ENCODE measurements around the gene GLYR1.

Gene GLYR1

GRCh38 chr16:4850211-4850610 is 3.1 kb upstream of the GLYR1 start:
- Histone ChIP-seq H3K27ac (ENCODE audit: low read depth, low read length) (no peak overlapping the region), H3K9ac (ENCODE audit: low read depth in 1 of 2, low read length in 2 of 2) (no peak overlapping the region), H3K4me3 (ENCODE audit: low read depth in 1 of 2, low read length in 2 of 2) (peak overlapping the region in 1 of 2 donors; percentile 39), H3K36me3 (ENCODE audit: control insufficient read depth in 1 of 2, insufficient read depth in 2 of 2, low read length in 2 of 2) (peaks cover 5 to 13% of the 10 kb centered on the region in 2 donors), H3K4me1 (ENCODE audit: control insufficient read depth in 1 of 2, insufficient read depth in 2 of 2, low read length in 2 of 2) (peaks cover 29 to 34% of the 10 kb centered on the region in 2 donors), H3K9me3 (ENCODE audit: control insufficient read depth in 1 of 2, low read length in 2 of 2) (no peaks in the 10 kb centered on the region), H3K27me3 (ENCODE audit: control insufficient read depth in 1 of 2, insufficient read depth in 2 of 2, low read length in 2 of 2) (no peaks in the 10 kb centered on the region)

- Histone ChIP-seq H3K27me3 (ENCODE audit: control insufficient read depth in 1 of 2, insufficient read depth in 2 of 2, low read length in 2 of 2) (no peaks in the 10 kb centered on the region), H3K27ac (ENCODE audit: low read depth, low read length) (peak overlapping the region; percentile 90), H3K4me1 (ENCODE audit: control insufficient read depth in 1 of 2, insufficient read depth in 2 of 2, low read length in 2 of 2) (peaks cover 30 to 34% of the 10 kb centered on the region in 2 donors), H3K36me3 (ENCODE audit: control insufficient read depth in 1 of 2, insufficient read depth in 2 of 2, low read length in 2 of 2) (peaks cover 6 to 22% of the 10 kb centered on the region in 2 donors), H3K9ac (ENCODE audit: low read depth in 1 of 2, low read length in 2 of 2) (peak overlapping the region; percentile 40 to 67), H3K4me3 (ENCODE audit: low read depth in 1 of 2, low read length in 2 of 2) (peak overlapping the region; percentile 75 to 85), H3K9me3 (ENCODE audit: control insufficient read depth in 1 of 2, low read length in 2 of 2) (no peaks in the 10 kb centered on the region)
Measured at GRCh38 chr16:4847774-4848587, 893 bp upstream of the GLYR1 start.

- Histone ChIP-seq H3K9ac (ENCODE audit: low read depth in 1 of 2, low read length in 2 of 2) (peak overlapping the region; percentile 67 to 81), H3K27ac (ENCODE audit: low read depth, low read length) (peak overlapping the region; percentile 93), H3K27me3 (ENCODE audit: control insufficient read depth in 1 of 2, insufficient read depth in 2 of 2, low read length in 2 of 2) (no peaks in the 10 kb centered on the region), H3K36me3 (ENCODE audit: control insufficient read depth in 1 of 2, insufficient read depth in 2 of 2, low read length in 2 of 2) (peaks cover 6 to 34% of the 10 kb centered on the region in 2 donors), H3K9me3 (ENCODE audit: control insufficient read depth in 1 of 2, low read length in 2 of 2) (no peaks in the 10 kb centered on the region), H3K4me1 (ENCODE audit: control insufficient read depth in 1 of 2, insufficient read depth in 2 of 2, low read length in 2 of 2) (peaks cover 30 to 33% of the 10 kb centered on the region in 2 donors), H3K4me3 (ENCODE audit: low read depth in 1 of 2, low read length in 2 of 2) (peak overlapping the region; percentile 70 to 85)
Measured at GRCh38 chr16:4846503-4846900, 586 bp downstream of the GLYR1 start.

- Histone ChIP-seq H3K4me3 (ENCODE audit: low read depth in 1 of 2, low read length in 2 of 2) (no peak overlapping the region), H3K27me3 (ENCODE audit: control insufficient read depth in 1 of 2, insufficient read depth in 2 of 2, low read length in 2 of 2) (no peaks in the 10 kb centered on the region), H3K9me3 (ENCODE audit: control insufficient read depth in 1 of 2, low read length in 2 of 2) (no peaks in the 10 kb centered on the region), H3K36me3 (ENCODE audit: control insufficient read depth in 1 of 2, insufficient read depth in 2 of 2, low read length in 2 of 2) (peaks cover 26 to 84% of the 10 kb centered on the region in 2 donors), H3K4me1 (ENCODE audit: control insufficient read depth in 1 of 2, insufficient read depth in 2 of 2, low read length in 2 of 2) (peaks cover 6 to 8% of the 10 kb centered on the region in 2 donors), H3K9ac (ENCODE audit: low read depth in 1 of 2, low read length in 2 of 2) (no peak overlapping the region), H3K27ac (ENCODE audit: low read depth, low read length) (no peak overlapping the region)
Measured at GRCh38 chr16:4840984-4841383, 6.1 kb downstream of the GLYR1 start.

- H3K9me3 ChIP-seq (ENCODE audit: control insufficient read depth in 1 of 2, low read length in 2 of 2): no peaks in the 10 kb centered on the region
- no peaks in the 10 kb centered on the region for H3K4me1 ChIP-seq (ENCODE audit: control insufficient read depth in 1 of 2, insufficient read depth in 2 of 2, low read length in 2 of 2)
- no peaks in the 10 kb centered on the region for H3K27me3 ChIP-seq (ENCODE audit: control insufficient read depth in 1 of 2, insufficient read depth in 2 of 2, low read length in 2 of 2)
- peaks cover 26 to 81% of the 10 kb centered on the region in 2 donors for H3K36me3 ChIP-seq (ENCODE audit: control insufficient read depth in 1 of 2, insufficient read depth in 2 of 2, low read length in 2 of 2)
- H3K4me3 ChIP-seq (ENCODE audit: low read depth in 1 of 2, low read length in 2 of 2): no peak overlapping the region
- H3K27ac ChIP-seq (ENCODE audit: low read depth, low read length): no peak overlapping the region
- no peak overlapping the region for H3K9ac ChIP-seq (ENCODE audit: low read depth in 1 of 2, low read length in 2 of 2)
Measured at GRCh38 chr16:4839942-4840341, 7.1 kb downstream of the GLYR1 start.

- Histone ChIP-seq H3K27ac (ENCODE audit: low read depth, low read length) (no peak overlapping the region), H3K4me1 (ENCODE audit: control insufficient read depth in 1 of 2, insufficient read depth in 2 of 2, low read length in 2 of 2) (peaks cover 12 to 15% of the 10 kb centered on the region in 2 donors), H3K9ac (ENCODE audit: low read depth in 1 of 2, low read length in 2 of 2) (no peak overlapping the region), H3K4me3 (ENCODE audit: low read depth in 1 of 2, low read length in 2 of 2) (no peak overlapping the region), H3K36me3 (ENCODE audit: control insufficient read depth in 1 of 2, insufficient read depth in 2 of 2, low read length in 2 of 2) (peaks cover 21 to 70% of the 10 kb centered on the region in 2 donors), H3K27me3 (ENCODE audit: control insufficient read depth in 1 of 2, insufficient read depth in 2 of 2, low read length in 2 of 2) (no peaks in the 10 kb centered on the region), H3K9me3 (ENCODE audit: control insufficient read depth in 1 of 2, low read length in 2 of 2) (no peaks in the 10 kb centered on the region)
Measured at GRCh38 chr16:4837733-4838501, 9.2 kb downstream of the GLYR1 start.

- H3K36me3 ChIP-seq (ENCODE audit: control insufficient read depth in 1 of 2, insufficient read depth in 2 of 2, low read length in 2 of 2): peaks cover 29 to 72% of the 10 kb centered on the region in 2 donors
- no peaks in the 10 kb centered on the region for H3K27me3 ChIP-seq (ENCODE audit: control insufficient read depth in 1 of 2, insufficient read depth in 2 of 2, low read length in 2 of 2)
- no peaks in the 10 kb centered on the region for H3K9me3 ChIP-seq (ENCODE audit: control insufficient read depth in 1 of 2, low read length in 2 of 2)
- H3K9ac ChIP-seq (ENCODE audit: low read depth in 1 of 2, low read length in 2 of 2): no peak overlapping the region
- H3K27ac ChIP-seq (ENCODE audit: low read depth, low read length): no peak overlapping the region
- no peak overlapping the region for H3K4me3 ChIP-seq (ENCODE audit: low read depth in 1 of 2, low read length in 2 of 2)
- peaks cover 16 to 17% of the 10 kb centered on the region in 2 donors for H3K4me1 ChIP-seq (ENCODE audit: control insufficient read depth in 1 of 2, insufficient read depth in 2 of 2, low read length in 2 of 2)
Measured at GRCh38 chr16:4836727-4837126, 10.4 kb downstream of the GLYR1 start.

- Histone ChIP-seq H3K9ac (ENCODE audit: low read depth in 1 of 2, low read length in 2 of 2) (no peak overlapping the region), H3K36me3 (ENCODE audit: control insufficient read depth in 1 of 2, insufficient read depth in 2 of 2, low read length in 2 of 2) (peaks cover 39 to 71% of the 10 kb centered on the region in 2 donors), H3K4me1 (ENCODE audit: control insufficient read depth in 1 of 2, insufficient read depth in 2 of 2, low read length in 2 of 2) (peaks cover 16 to 17% of the 10 kb centered on the region in 2 donors), H3K9me3 (ENCODE audit: control insufficient read depth in 1 of 2, low read length in 2 of 2) (no peaks in the 10 kb centered on the region), H3K27me3 (ENCODE audit: control insufficient read depth in 1 of 2, insufficient read depth in 2 of 2, low read length in 2 of 2) (no peaks in the 10 kb centered on the region), H3K4me3 (ENCODE audit: low read depth in 1 of 2, low read length in 2 of 2) (no peak overlapping the region), H3K27ac (ENCODE audit: low read depth, low read length) (no peak overlapping the region)
Measured at GRCh38 chr16:4833584-4833983, 13.5 kb downstream of the GLYR1 start.

GRCh38 chr16:4832698-4833343 is 14.3 kb downstream of the GLYR1 start:
- peaks cover 40 to 69% of the 10 kb centered on the region in 2 donors for H3K36me3 ChIP-seq (ENCODE audit: control insufficient read depth in 1 of 2, insufficient read depth in 2 of 2, low read length in 2 of 2)
- H3K27ac ChIP-seq (ENCODE audit: low read depth, low read length): no peak overlapping the region
- no peak overlapping the region for H3K9ac ChIP-seq (ENCODE audit: low read depth in 1 of 2, low read length in 2 of 2)
- no peaks in the 10 kb centered on the region for H3K27me3 ChIP-seq (ENCODE audit: control insufficient read depth in 1 of 2, insufficient read depth in 2 of 2, low read length in 2 of 2)
- peaks cover 16 to 17% of the 10 kb centered on the region in 2 donors for H3K4me1 ChIP-seq (ENCODE audit: control insufficient read depth in 1 of 2, insufficient read depth in 2 of 2, low read length in 2 of 2)
- H3K4me3 ChIP-seq (ENCODE audit: low read depth in 1 of 2, low read length in 2 of 2): no peak overlapping the region
- no peaks in the 10 kb centered on the region for H3K9me3 ChIP-seq (ENCODE audit: control insufficient read depth in 1 of 2, low read length in 2 of 2)

- no peaks in the 10 kb centered on the region for H3K27me3 ChIP-seq (ENCODE audit: control insufficient read depth in 1 of 2, insufficient read depth in 2 of 2, low read length in 2 of 2)
- no peak overlapping the region for H3K27ac ChIP-seq (ENCODE audit: low read depth, low read length)
- peaks cover 16 to 17% of the 10 kb centered on the region in 2 donors for H3K4me1 ChIP-seq (ENCODE audit: control insufficient read depth in 1 of 2, insufficient read depth in 2 of 2, low read length in 2 of 2)
- H3K9ac ChIP-seq (ENCODE audit: low read depth in 1 of 2, low read length in 2 of 2): no peak overlapping the region
- H3K36me3 ChIP-seq (ENCODE audit: control insufficient read depth in 1 of 2, insufficient read depth in 2 of 2, low read length in 2 of 2): peaks cover 45 to 72% of the 10 kb centered on the region in 2 donors
- H3K4me3 ChIP-seq (ENCODE audit: low read depth in 1 of 2, low read length in 2 of 2): no peak overlapping the region
- no peaks in the 10 kb centered on the region for H3K9me3 ChIP-seq (ENCODE audit: control insufficient read depth in 1 of 2, low read length in 2 of 2)
Measured at GRCh38 chr16:4831616-4832015, 15.5 kb downstream of the GLYR1 start.

Measured in duodenal mucosa (tissue), 2 donors.